GM12891 (cell line): Measurements from ENCODE around the gene POLR1A.

ENCODE experiments used
- DNase-seq: peaks from one replicate; pipeline ENCODE4 v3.0.0; 2011; ENCODE audit warnings: low spot score; ENCODE audit not compliant: insufficient read length
- FAIRE-seq: peaks from 2 replicates; lab custom pipeline; 2011; peaks lifted over from hg19 to GRCh38; lab: Jason Lieb, UNC
- PAX5 ChIP-seq: IDR thresholded peaks from 2 replicates; pipeline ENCODE4 v1.6.1; 2011; ENCODE audit warnings: low read length, moderate library complexity, mild to moderate bottlenecking; ENCODE audit not compliant: insufficient read depth, severe bottlenecking
- POLR2A ChIP-seq: IDR thresholded peaks from 2 replicates; pipeline ENCODE4 v1.6.1; 2011; ENCODE audit warnings: low read depth, low read length, control low read depth
- POLR2AphosphoS5 ChIP-seq: IDR thresholded peaks from 2 replicates; pipeline ENCODE4 v1.6.1; 2011; ENCODE audit warnings: low read depth, low read length, control low read depth
- POU2F2 ChIP-seq: IDR thresholded peaks from 2 replicates; pipeline ENCODE4 v1.6.1; 2011; ENCODE audit warnings: low read depth, mild to moderate bottlenecking, control low read depth, low read length, moderate library complexity
- SPI1 ChIP-seq: IDR thresholded peaks from 2 replicates; pipeline ENCODE4 v1.6.1; 2011; ENCODE audit warnings: low read depth, low read length, control low read depth
- TAF1 ChIP-seq: IDR thresholded peaks from 2 replicates; pipeline ENCODE4 v1.6.1; 2011; ENCODE audit warnings: low read depth, low read length, control low read depth

POLR1A gene

DNA sequence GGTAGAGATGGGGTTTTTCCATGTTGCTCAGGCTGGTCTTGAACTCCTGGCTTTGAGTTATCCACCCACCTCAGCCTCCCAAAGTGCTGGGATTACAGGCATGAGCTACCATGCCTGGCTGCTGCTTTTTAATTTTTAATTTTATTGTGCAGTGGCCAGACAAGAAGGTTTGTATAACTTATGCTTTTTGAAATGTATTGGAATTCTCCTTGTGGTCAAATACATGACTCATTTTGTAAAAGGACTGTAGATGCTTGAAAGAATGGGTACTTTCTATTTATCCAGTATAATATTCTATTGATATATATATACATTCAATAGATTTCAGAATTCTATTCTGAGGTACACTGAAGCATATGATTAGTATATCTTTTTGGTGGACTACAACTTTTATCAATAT, 134.3 kb downstream of the POLR1A start:
- no peak for DNase-seq
- no peak for TF ChIP-seq PAX5
- no peak for TF ChIP-seq POU2F2
- no peak for TF ChIP-seq POLR2A
- TF ChIP-seq POLR2AphosphoS5 = no peak
- no peak for TF ChIP-seq TAF1
- TF ChIP-seq SPI1 = no peak
- FAIRE-seq = no peak
